GM19351 (cell line): Measurements from ENCODE around the gene TMEM115.
A peak's percentile ranks its signal among the peaks of the same experiment; 100 is the strongest.
"Not testable (repeated sequence)": the region's sequence is repeated elsewhere in the genome, so short reads cannot be mapped to it uniquely, and the experiment has no call there.

Experiments
- ATAC-seq: cut with Tn5 transposase; IDR thresholded peaks from one replicate; pipeline ENCODE4 v1.9.1; 2021; ENCODE audit warnings: mild to moderate bottlenecking, moderate library complexity; ENCODE audit not compliant: unreplicated experiment

The TMEM115 gene

DNA sequence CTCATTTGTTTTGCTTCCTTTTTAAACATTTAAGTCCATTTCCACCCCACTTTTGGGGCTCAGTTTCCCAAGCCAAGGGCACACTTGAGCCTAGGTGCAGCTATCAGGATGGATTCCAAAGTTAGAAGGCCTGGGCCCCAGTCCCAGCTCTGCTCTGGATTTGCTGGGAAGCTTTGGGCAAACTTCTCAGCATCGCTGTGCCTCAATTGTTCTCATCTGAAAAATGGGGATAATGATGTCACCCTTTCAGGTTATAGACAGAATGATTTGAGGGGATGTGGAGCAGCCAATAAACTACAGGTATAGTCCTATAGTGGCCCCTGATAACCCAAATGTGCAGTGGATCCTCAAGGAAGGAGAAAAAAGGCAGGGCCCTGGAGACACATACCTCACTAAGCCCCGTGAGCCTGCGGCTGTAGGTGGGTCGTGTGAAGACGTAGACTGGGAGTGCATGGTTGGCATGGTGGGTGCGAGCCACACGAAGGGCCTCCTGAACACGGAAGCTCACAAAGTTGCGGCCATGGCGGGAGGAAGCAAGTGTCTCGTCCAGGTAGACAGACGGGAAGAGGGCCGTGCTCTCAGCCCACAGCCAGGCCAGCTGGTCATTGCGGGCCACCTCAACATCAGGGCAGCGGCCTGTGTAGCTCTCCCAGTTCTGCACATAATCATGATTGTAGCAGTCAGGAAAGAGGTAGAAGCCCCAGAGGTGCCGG lies 40.0 kb downstream of the TMEM115 start:
- no peak for ATAC-seq

DNA sequence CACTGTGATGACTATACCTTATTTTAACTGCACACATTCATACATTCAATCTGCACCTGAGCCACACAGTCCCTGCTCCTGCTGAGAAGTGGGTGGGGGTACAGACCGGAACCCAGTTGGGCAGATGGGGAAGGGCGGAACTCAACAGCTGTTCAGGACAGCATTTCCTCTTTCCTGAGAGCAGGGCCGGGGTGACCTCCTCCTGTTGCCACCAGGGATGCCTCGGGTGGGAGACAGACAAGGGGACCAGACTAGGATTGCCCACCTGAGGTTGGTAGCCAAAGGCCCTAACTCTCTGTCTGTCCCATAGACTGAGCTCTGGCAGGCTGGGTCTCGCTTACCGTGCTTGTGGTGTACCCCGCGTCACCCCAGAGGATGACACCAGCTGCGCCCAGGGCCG lies 40.7 kb downstream of the TMEM115 start:
- no peak for ATAC-seq

DNA sequence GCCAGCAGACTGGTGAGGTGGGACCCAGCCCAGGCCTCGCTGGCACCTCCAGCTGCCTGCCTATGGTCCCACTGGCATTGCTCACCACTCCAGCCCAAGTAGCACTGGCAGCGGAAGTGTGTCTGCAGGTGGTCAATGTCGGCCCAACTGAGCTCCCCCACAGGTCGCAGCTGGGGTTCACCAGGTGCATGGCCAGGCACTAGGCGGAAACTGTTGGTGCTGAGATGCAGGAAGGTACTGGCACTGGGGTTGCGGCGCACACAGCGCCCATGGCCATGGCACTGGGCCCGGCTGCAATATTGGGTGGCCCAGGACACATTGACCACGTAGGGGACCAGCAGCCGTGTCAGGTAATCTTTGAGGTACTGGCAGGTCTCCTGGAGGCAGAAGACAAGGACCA lies 41.2 kb downstream of the TMEM115 start:
- ATAC-seq: no peak

DNA sequence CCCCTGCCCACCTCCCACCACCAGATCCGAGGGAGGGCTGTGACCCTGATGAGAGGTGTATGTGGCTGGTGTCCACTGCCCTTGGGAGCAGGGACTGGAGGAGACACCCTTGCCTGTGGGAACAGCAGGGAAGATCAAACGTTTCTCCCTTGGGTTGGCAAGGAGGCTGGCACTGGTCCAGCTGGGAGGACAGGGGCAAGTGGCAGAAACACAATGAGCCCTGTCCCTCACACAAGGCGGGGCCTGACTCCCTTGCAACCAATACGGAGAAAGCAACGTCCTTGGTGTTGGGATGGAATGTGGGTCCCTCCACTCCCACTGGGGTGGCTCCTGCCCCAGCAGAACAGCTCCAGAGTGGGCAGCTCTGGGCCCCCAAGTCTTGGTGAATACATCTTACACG lies 42.0 kb downstream of the TMEM115 start:
- ATAC-seq: no peak

DNA sequence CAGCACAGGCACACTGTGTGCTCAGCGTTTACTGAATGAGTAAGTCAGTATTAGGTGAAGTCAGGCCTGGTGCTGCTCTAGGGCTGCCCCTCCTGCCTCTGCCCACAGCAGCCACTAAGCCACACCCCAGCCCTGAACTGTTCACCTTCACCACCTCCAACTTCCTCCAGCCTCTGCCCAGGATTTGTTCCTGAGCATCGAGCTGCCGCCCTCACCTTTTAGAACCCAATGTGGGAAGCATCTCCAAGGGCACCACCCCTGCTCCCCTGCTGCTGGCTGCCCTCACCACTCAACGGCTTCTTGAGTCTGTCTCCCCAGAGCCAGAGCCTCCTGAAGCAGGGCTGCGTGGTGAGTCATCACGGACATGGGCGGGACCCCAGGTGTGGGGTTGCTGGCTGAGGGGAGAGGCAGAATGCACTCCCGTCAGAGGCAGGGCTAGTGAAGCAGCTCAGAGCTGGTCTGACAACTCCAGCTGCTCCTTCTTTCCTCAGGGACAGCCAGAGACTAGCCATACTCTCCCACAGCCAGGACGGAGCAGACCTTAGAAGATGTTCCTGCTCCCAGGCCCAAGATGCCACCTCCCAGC lies 42.6 kb downstream of the TMEM115 start:
- ATAC-seq: peak; percentile 46

DNA sequence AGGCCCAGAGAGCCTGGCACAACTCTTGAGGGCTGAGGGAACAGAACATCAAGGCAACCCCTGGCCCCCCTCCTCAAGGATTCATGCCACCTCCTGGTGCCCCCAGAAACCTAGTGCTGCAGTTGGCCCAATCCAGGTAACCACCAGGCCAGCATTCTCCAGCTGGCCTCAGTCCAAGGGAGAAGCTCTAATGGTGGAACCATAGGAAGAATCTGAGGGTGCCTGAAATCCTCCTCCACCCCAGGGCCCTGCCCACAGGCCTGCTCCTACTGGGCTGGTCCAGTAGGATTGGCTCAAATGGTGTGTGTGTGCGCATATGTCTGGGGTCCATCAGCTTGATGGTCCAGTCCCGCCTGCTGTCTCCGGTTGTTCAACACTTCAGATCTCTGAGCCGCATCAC lies 44.5 kb downstream of the TMEM115 start:
- no peak for ATAC-seq

DNA sequence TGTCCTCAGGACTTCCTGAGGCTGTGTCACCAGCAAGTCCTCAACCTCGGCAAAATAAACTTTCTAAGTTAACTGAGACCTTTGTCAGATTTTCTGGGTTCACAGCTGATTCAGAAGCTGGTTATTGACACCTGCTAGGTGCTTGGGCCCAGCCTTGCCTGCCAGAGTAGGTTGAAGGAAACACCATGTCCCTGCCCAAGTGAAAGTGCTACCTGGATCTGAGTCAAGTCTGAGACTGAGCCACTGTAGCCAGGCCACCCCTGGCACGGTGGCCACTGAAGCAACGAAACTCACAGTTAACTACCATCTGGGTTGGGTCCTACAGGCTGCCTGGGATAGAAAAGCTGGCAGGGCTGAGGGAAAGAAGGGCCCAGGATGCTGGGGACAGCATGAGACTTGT lies 45.0 kb downstream of the TMEM115 start:
- ATAC-seq: no peak

DNA sequence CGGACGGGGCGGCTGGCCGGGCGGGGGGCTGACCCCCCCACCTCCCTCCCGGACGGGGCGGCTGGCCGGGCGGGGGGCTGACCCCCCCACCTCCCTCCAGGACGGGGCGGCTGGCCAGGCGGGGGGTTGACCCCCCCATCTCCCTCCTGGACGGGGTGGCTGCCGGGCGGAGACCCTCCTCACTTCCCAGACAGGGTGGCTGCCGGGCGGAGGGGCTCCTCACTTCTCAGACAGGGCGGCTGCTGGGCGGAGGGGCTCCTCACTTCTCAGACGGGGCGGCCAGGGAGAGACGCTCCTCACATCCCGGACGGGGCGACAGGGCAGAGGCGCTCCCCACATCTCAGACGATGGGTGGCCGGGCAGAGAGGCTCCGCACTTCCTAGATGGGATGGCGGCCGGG lies 47.3 kb downstream of the TMEM115 start:
- ATAC-seq: not testable (repeated sequence)
